ENCODE results near the gene EZH2. TPM values are rescaled to one million over a fixed set of nuclear protein-coding genes. Genes with fewer than 3 reads are reported as not detected.

EZH2 gene
- polyA plus RNA-seq, 1 donor from 2014 or later = 67.2 TPM

- no peak overlapping the region for H3K4me3 ChIP-seq (ENCODE audit: low read length)
- H3K27ac ChIP-seq (ENCODE audit: low read length) = no peak overlapping the region
- H2AFZ ChIP-seq (ENCODE audit: low read depth, low read length) = no peak overlapping the region
- no peak overlapping the region for H3K9ac ChIP-seq (ENCODE audit: low read length)
- H3K4me2 ChIP-seq (ENCODE audit: low read length) = no peak overlapping the region
- H3K27me3 ChIP-seq (ENCODE audit: insufficient read depth, low read depth, low read length) = no peaks in the 10 kb centered on the region
- no peaks in the 10 kb centered on the region for H3K79me2 ChIP-seq (replicated peaks; ENCODE audit: insufficient read depth, low read length)
- peaks cover 14% of the 10 kb centered on the region for H3K36me3 ChIP-seq (ENCODE audit: insufficient read depth, low read length)
- H4K20me1 ChIP-seq (ENCODE audit: insufficient read depth) = no peaks in the 10 kb centered on the region
- TF ChIP-seq REST (IDR thresholded peaks at IDR 0.05; ENCODE audit: borderline replicate concordance) (no peak), SMC3 (conservative IDR thresholded peaks at IDR 0.05; ENCODE audit: poor library complexity) (no peak), EZH2 (IDR thresholded peaks at IDR 0.05; ENCODE audit: borderline replicate concordance, insufficient read depth, low read length, poor library complexity, severe bottlenecking) (no peak), MXI1 (conservative IDR thresholded peaks at IDR 0.05; ENCODE audit: poor library complexity, severe bottlenecking) (no peak), RAD21 (conservative IDR thresholded peaks at IDR 0.05) (no peak), CTCF (IDR thresholded peaks at IDR 0.05; ENCODE audit: poor library complexity, severe bottlenecking) (no peak), TAF1 (IDR thresholded peaks at IDR 0.05; ENCODE audit: low read depth) (no peak), POLR2AphosphoS5 (IDR thresholded peaks at IDR 0.05) (no peak), EP300 (conservative IDR thresholded peaks at IDR 0.05; ENCODE audit: poor library complexity, severe bottlenecking) (no peak)
- H3K9me3 ChIP-seq (ENCODE audit: low read length) = no peaks in the 10 kb centered on the region
- H3F3A ChIP-seq (ENCODE audit: insufficient read depth, low read length, poor library complexity, severe bottlenecking) = peaks cover 5% of the 10 kb centered on the region
- H3K9me2 ChIP-seq (ENCODE audit: insufficient read depth, low read length) = no peaks in the 10 kb centered on the region
Measured at GRCh38 chr7:148773334-148773733, 110.8 kb downstream of the EZH2 start.

- Histone ChIP-seq H3K9me3 (ENCODE audit: low read length) (no peaks in the 10 kb centered on the region), H2AFZ (ENCODE audit: low read depth, low read length) (no peak overlapping the region), H3K4me2 (ENCODE audit: low read length) (no peak overlapping the region), H3F3A (ENCODE audit: insufficient read depth, low read length, poor library complexity, severe bottlenecking) (peaks cover 5% of the 10 kb centered on the region), H3K9ac (ENCODE audit: low read length) (no peak overlapping the region), H3K4me3 (ENCODE audit: low read length) (no peak overlapping the region), H3K79me2 (replicated peaks; ENCODE audit: insufficient read depth, low read length) (no peaks in the 10 kb centered on the region), H4K20me1 (ENCODE audit: insufficient read depth) (no peaks in the 10 kb centered on the region), H3K9me2 (ENCODE audit: insufficient read depth, low read length) (no peaks in the 10 kb centered on the region), H3K36me3 (ENCODE audit: insufficient read depth, low read length) (peaks cover 14% of the 10 kb centered on the region), H3K27ac (ENCODE audit: low read length) (no peak overlapping the region), H3K27me3 (ENCODE audit: insufficient read depth, low read depth, low read length) (no peaks in the 10 kb centered on the region)
- TF ChIP-seq MXI1 (conservative IDR thresholded peaks at IDR 0.05; ENCODE audit: poor library complexity, severe bottlenecking) = no peak
- TF ChIP-seq EP300 (conservative IDR thresholded peaks at IDR 0.05; ENCODE audit: poor library complexity, severe bottlenecking) = no peak
- TF ChIP-seq CTCF (IDR thresholded peaks at IDR 0.05; ENCODE audit: poor library complexity, severe bottlenecking) = no peak
- TF ChIP-seq SMC3 (conservative IDR thresholded peaks at IDR 0.05; ENCODE audit: poor library complexity) = no peak
- TF ChIP-seq POLR2AphosphoS5 (IDR thresholded peaks at IDR 0.05) = no peak
- TF ChIP-seq EZH2 (IDR thresholded peaks at IDR 0.05; ENCODE audit: borderline replicate concordance, insufficient read depth, low read length, poor library complexity, severe bottlenecking) = no peak
- TF ChIP-seq TAF1 (IDR thresholded peaks at IDR 0.05; ENCODE audit: low read depth) = no peak
- TF ChIP-seq REST (IDR thresholded peaks at IDR 0.05; ENCODE audit: borderline replicate concordance) = no peak
- no peak for TF ChIP-seq RAD21 (conservative IDR thresholded peaks at IDR 0.05)
Measured at GRCh38 chr7:148772297-148773089, 111.6 kb downstream of the EZH2 start.

Measured in neural cell (in vitro differentiated cells).